Measurements from ENCODE around the gene MEGF6.

MEGF6 gene

GRCh38 chr1:3469849-3470649 lies 141.3 kb downstream of the MEGF6 start:
- no peak for DNase-seq (ENCODE audit: low read depth in 2 of 2)

DNA sequence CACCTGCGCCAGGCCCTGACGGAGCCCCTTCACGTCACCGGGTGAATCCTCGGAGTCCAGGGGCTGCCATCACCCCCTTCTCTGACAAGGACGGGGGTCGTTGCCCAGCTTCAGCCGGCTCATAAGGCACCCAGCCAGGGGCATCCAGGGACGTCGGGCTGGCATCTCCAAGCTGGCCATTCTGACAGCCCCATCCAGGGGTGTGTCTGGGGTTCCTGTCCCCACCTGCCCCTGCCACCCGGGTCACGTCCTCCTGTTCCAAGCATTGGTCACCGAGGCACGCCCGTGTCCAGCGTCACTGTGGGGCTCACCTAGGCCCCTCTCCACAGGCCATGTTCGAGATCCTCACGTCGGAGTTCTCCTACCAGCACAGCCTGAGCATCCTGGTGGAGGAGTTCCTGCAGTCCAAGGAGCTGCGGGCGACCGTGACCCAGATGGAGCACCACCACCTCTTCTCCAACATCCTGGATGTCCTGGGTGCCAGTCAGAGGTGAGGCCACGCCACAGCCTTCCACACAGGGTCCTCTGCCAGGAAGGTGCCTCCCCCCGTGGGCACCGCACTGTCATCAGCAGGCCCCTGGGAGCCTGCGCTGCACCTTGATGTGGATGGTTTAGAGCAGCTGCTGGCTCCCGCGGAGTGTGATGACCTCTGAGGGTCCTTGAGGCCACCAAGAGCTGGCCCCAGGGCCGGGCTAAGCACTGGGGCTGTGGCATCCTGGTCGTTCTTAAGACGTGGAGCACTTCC lies 142.0 kb downstream of the MEGF6 start:
- no peak for DNase-seq (ENCODE audit: low read depth in 2 of 2)

- no peak for DNase-seq (ENCODE audit: low read depth in 2 of 2)
These were observed 142.8 kb downstream of the MEGF6 start for GRCh38 chr1:3468236-3469103.

- DNase-seq (ENCODE audit: low read depth in 2 of 2): no peak
These were observed 143.9 kb downstream of the MEGF6 start for GRCh38 chr1:3467096-3468036.

DNA sequence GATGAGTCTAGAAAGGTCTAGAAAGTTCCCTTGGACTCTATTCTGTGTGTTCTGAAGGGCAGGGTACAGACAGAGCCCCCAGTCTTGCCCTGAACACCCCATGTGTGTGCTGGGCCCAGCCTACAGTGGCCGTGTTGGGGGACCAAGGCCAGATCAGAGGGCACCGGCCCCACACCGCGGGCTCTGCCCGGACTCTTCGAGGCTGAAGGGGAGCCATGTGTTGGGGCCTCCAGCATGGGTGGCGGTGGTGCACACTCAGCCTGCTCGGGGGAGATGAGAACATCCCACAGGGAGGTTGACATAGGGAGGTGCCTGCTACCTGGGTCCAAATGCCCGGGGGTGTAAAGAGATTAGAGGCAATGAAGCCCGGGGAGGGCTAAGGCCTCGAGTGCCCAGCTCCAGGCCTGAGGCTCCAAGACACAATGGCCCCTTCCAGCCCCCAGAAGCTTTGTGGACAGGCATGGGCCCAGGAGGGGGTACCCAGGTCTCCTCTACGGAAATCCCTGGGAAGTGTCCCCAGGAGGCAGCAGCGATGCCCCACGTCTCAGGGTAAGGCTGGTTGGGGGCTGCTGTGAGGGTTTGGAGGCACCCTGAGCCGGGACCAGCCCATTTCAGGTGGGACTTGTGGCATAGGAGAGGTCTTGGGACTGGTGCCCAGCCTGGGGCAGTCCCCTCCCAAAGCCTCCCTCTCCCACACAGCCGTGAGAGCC lies 144.8 kb downstream of the MEGF6 start:
- no peak for DNase-seq (ENCODE audit: low read depth in 2 of 2)

GRCh38 chr1:3465935-3466321 lies 145.4 kb downstream of the MEGF6 start:
- no peak for DNase-seq (ENCODE audit: low read depth in 2 of 2)

DNA sequence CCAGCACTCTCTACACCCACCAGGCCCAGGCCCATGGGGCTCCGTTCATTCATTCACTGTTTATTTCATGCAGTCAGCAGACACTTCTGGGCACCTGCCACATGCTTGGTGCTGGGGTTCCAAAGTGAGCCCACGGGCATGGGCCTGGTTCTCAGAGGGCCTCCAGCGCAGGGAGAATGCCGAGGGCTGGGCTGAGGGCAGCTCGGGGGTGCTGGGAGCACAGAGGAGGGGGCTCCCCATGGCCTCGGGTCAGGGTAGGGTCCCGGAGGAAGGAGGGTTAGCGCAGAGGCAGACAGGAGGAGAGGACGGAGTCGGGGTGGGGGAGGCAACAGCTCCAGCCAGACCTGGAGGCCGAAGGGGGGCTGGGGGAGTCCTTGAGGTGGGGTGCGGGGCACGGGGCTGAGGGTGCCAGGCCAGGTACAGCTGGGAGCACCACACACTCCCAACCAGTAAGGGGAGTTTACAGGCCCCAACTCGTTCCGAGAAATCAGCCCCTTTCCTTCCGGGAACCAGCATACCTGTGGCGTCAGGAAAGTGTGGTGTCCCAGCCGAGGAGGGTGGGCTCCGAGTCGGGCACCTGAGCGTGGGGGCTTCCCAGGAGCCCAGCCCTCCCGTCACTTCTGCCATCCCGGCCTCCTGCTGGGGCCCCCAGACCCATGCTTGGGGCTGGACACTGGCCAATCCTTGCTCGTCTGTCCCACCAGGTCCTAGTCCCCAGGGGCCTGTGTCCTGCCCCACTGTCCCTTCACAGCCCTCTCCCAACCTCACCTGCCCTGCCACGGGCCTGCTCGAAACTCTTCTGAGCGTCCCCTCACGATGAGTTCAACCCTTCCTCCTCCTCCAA lies 146.0 kb downstream of the MEGF6 start:
- no peak for DNase-seq (ENCODE audit: low read depth in 2 of 2)

DNA sequence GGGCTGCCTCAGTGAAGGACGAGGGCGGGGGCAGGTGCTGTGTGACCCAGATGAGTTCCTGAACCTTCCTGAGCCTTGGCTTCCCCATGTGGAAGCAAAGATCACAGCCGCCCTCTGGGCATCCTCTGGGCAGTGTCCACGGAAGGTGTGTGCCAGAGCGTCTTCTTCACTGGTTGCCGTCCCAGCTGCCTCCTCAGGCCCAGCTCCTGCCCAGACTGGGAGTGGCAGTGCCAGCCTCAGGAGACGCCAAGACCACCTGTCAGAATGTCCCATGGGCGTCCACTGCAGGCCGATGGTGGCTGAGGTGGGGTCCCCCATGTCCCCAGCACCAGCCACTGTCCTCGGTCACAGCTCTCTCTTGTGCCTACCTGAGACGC lies 146.7 kb downstream of the MEGF6 start:
- DNase-seq (ENCODE audit: low read depth in 2 of 2): no peak

DNA sequence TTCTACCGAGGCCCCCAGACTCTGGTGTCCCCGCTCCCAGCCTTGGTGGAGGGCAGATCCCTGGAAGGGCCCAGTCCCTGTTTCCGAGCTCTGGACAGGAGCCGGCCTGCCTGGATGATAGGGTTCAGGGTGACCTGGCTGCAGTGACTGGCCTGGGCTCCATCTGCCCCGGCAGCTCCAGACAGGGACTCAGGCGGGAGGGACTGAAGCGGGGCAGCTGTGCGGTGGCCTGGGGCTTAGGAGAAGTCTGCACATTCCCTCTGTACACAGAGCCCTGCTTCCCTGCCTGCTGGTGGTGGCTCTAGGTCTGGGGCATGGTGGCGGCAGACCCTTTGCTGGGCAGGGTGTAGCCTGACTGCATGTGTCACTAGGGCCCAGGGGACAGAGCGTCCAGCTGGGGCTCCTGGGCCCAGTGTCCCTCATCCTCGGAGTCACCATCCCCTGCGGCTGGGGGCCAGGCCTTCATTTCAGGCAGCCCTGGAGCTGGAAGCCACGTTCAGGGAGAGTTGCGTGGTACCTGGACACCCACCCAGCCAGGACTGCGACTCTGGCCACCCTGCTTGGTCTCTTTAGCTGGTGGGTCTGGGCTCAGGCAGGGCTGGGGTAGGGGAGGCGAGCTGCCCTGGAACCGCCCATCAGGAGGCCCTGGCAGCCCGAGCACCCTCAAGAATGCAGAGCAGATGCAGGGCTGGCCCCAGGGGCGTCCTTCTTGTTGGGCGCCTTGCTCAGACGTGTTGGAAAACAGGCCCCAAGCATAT lies 147.2 kb downstream of the MEGF6 start:
- DNase-seq (ENCODE audit: low read depth in 2 of 2): no peak

DNA sequence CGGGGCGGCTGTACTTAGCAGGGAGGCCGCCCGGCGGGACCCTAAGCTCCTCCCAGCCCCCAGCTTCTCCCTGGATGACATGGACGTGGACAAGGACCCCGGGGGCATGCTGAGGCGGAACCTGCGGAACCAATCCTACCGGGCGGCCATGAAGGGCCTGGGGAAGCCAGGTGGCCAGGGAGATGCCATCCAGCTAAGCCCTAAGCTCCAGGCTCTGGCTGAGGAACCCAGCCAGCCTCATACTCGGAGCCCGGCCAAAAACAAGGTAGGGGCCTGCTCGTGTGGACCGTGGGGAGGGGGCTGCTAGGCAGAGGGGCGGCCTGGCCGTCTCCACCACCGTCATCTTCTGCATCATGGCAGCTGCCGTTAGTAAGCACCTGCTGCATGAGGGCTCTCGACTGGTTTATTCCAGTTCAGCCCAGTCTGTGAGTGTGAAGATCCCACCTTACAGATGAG lies 147.9 kb downstream of the MEGF6 start:
- no peak for DNase-seq (ENCODE audit: low read depth in 2 of 2)

DNA sequence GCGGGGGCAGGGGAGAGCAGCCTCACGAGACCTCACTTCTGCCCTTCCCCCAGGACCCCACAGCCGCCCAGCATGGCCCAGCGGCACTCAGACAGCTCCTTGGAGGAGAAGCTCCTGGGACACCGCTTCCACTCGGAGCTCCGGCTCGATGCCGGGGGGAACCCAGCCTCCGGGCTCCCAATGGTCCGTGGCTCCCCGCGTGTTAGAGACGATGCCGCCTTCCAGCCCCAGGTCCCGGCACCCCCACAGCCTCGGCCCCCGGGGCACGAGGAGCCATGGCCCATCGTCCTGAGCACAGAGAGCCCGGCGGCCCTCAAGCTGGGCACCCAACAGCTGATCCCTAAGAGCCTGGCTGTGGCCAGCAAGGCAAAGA lies 148.3 kb downstream of the MEGF6 start:
- DNase-seq (ENCODE audit: low read depth in 2 of 2): no peak

GRCh38 chr1:3462356-3463012 lies 148.8 kb downstream of the MEGF6 start:
- no peak for DNase-seq (ENCODE audit: low read depth in 2 of 2)

GRCh38 chr1:3461934-3462275 lies 149.4 kb downstream of the MEGF6 start:
- no peak for DNase-seq (ENCODE audit: low read depth in 2 of 2)

GRCh38 chr1:3461238-3461933 lies 149.9 kb downstream of the MEGF6 start:
- no peak for DNase-seq (ENCODE audit: low read depth in 2 of 2)

DNA sequence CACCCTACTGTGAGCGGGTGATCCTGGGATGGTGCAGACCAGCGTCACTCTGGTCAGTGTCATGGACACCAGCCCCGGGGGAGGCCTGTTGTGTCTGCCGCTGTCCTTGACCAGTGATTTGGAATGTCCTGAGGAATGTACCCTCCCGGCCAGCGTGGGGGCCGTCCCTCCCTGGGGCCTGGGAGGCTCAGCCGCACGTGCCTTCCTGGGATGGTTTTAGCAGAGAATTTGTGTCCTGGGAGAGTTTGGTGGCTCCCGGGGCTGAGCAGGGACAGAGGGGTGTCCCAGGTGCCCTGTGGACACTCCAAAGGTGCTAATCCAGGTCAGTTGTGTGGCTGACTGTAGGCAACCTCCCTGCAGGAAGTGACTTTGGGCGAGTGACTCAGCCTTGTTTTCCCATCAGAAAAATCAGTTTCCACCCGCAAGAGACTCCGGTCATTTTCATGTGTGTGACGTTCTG lies 150.6 kb downstream of the MEGF6 start:
- no peak for DNase-seq (ENCODE audit: low read depth in 2 of 2)

DNA sequence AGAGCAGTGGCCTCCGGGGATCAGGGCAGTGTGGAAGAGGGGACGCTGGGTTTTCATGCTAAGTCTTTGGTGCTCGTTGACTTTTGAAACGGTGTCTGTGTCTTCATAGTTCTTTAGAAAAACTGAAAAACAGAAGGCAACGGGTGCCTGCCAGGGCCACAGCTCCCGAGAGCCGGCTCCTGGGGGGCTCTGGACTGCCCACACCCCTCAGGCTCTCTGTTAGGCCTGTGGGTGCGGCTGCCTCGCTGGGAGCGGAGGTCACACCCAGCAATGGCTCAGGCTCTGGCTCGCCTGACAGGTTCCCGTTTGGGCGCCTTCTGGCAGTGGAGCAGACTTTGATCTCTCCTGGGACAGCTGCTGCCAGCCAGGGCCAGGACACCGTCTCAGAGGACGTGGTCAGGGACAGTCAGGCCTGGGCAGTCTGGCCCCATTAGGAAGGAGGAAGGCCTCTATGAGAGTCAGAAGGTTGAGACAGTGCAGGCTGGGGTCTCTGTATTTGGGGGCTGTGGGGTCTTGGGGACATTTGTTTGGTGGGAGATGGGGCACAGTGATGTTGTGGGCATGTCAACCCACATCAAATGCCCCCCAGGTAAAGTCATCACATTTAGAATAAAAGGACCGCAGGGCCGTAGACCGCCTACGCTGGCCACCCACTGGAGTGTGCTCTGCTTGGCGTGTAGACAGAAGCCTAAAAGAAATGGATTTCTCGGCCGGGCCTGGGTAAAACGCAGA lies 151.2 kb downstream of the MEGF6 start:
- DNase-seq (ENCODE audit: low read depth in 2 of 2): no peak
